ENCODE results near the gene PRDX1.
"Not testable (repeated sequence)": the region's sequence is repeated elsewhere in the genome, so short reads cannot be mapped to it uniquely, and the experiment has no call there.

PRDX1 gene

GRCh38 chr1:45467353-45467752 is 54.3 kb downstream of the PRDX1 start:
- DNase-seq (ENCODE audit: low read depth in 1 of 2, low spot score in 1 of 2), result not testable (repeated sequence)

- no peak for DNase-seq (ENCODE audit: low read depth in 1 of 2, low spot score in 1 of 2)
Measured at GRCh38 chr1:45465277-45465676, 56.4 kb downstream of the PRDX1 start.

Data from activated CD4-positive, alpha-beta T cell treated with anti-CD3 and anti-CD28 coated beads, Interleukin-2, amount 50 U/mL, for 24 hours (primary cell).